ENCODE data around the gene C9.

GRCh38 chr5:39413771-39414170 lies 49.5 kb upstream of the C9 start:
- no peak for TF ChIP-seq POLR2A (IDR thresholded peaks at IDR 0.05)
- no peak for TF ChIP-seq CTCF (IDR thresholded peaks at IDR 0.05)
